ENCODE data around the gene DEUP1.

- TF ChIP-seq CTCF (IDR thresholded peaks at IDR 0.05; ENCODE audit: insufficient read depth, low read depth, low read length), result no peak
- no peak for TF ChIP-seq EZH2 (IDR thresholded peaks at IDR 0.05; ENCODE audit: insufficient read depth, low read length)
Measured at GRCh38 chr11:93344855-93345333, 14.4 kb downstream of the DEUP1 start.
